Activated T-cell treated with anti-CD3 and anti-CD28 coated beads, Interleukin-2, amount 50 U/mL, for 72 hours (primary cell): ENCODE measurements around the gene VPS26C. TPM values are rescaled to one million over a fixed set of nuclear protein-coding genes. Genes with fewer than 3 reads are reported as not detected.

Experiments
- ATAC-seq, 2 donors: fragments of 150-1000 bp; cut with Tn5 transposase; replicated peaks in 1 of 2; 2 replicates each; pipeline ENCODE4 v1.10.0; 2021; ENCODE audit warnings: moderate library complexity in 2 of 2, mild to moderate bottlenecking in 1 of 2
- DNase-seq, 2 donors: peaks; one replicate each; pipeline ENCODE4 v3.0.0; 2021 to 2022; ENCODE audit warnings: mixed read lengths in 1 of 2
- H3K27ac Mint-ChIP-seq: one replicate; pipeline ENCODE4 v1.8.0; 2022; ENCODE audit warnings: mild to moderate bottlenecking, moderate library complexity, mixed read lengths
- H3K27me3 Mint-ChIP-seq: one replicate; pipeline ENCODE4 v1.8.0; 2022; ENCODE audit warnings: low read depth, mixed read lengths
- H3K36me3 Mint-ChIP-seq, 2 donors: one replicate each; pipeline ENCODE4 v1.8.0; 2022; ENCODE audit warnings: mixed read lengths in 2 of 2, mild to moderate bottlenecking in 1 of 2; ENCODE audit not compliant: insufficient read depth in 2 of 2
- H3K4me1 Mint-ChIP-seq: one replicate; pipeline ENCODE4 v1.8.0; 2022; ENCODE audit warnings: low read depth, mixed read lengths
- H3K4me3 Mint-ChIP-seq, 2 donors: one replicate each; pipeline ENCODE4 v1.8.0; 2022; ENCODE audit warnings: mild to moderate bottlenecking in 2 of 2, mixed read lengths in 2 of 2, moderate library complexity in 2 of 2
- H3K9me3 Mint-ChIP-seq, 2 donors: one replicate each; pipeline ENCODE4 v1.8.0; 2022; ENCODE audit warnings: mixed read lengths in 2 of 2
- total RNA-seq, 2 donors: library from RNA; stranded (reverse); gene quantifications; one replicate each; pipeline ENCODE4 v1.2.3, GENCODE V29; 2022

The VPS26C gene
- total RNA-seq, 2 donors from 2014 or later, result 70.5 to 74.7 TPM

- peak; percentile 85 to 87 for ATAC-seq
- peak overlapping the region; percentile 83 to 91 for H3K4me3 Mint-ChIP-seq
- no peaks in the 10 kb centered on the region for H3K9me3 Mint-ChIP-seq
- H3K36me3 Mint-ChIP-seq, result peaks cover 1 to 8% of the 10 kb centered on the region in 2 donors
- no peaks in the 10 kb centered on the region for H3K27me3 Mint-ChIP-seq
- peak overlapping the region; percentile 61 for H3K27ac Mint-ChIP-seq
- peaks cover 59% of the 10 kb centered on the region for H3K4me1 Mint-ChIP-seq
- peak; percentile 96 to 97 for DNase-seq
These were observed 46.0 kb downstream of the VPS26C start for GRCh38 chr21:37220981-37221664.

DNA sequence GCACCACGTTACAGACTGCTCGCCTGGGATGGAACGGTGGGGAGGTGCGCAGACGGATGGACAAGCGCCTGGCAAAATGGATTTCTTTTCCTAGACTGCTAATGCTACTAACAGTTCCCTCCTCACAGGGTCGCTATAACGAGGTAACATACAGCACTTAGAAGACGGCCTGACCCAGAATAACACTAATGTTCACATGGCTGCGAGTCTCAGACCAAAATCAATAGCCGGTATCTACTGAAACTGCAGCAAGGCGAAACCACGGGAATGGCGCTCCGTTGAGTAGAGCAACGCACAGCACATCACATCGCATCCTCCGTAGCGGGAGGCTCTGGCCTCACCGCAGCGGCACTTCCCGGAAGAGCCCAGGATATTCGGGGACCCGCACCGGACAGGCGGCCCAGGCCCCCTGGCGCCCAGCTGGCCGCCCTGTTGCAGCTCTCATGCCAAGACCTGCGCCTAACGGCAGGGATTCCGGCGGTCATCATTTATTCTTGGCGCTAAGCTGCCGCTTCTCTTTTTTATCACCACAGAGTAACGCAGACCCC lies 46.6 kb downstream of the VPS26C start:
- Mint-ChIP-seq H3K27ac (peak overlapping the region; percentile 61), H3K36me3 (peaks cover 1 to 4% of the 10 kb centered on the region in 2 donors), H3K4me1 (peaks cover 53% of the 10 kb centered on the region), H3K27me3 (no peaks in the 10 kb centered on the region), H3K4me3 (peak overlapping the region; percentile 83 to 91), H3K9me3 (no peaks in the 10 kb centered on the region)
- ATAC-seq (peak; percentile 41 to 57), DNase-seq (peak; percentile 28 to 44)

GRCh38 chr21:37219761-37220432 lies 47.2 kb downstream of the VPS26C start:
- DNase-seq, result no peak
- no peaks in the 10 kb centered on the region for H3K27me3 Mint-ChIP-seq
- H3K4me3 Mint-ChIP-seq, result peak overlapping the region; percentile 83 to 91
- no peaks in the 10 kb centered on the region for H3K9me3 Mint-ChIP-seq
- H3K36me3 Mint-ChIP-seq, result peaks cover 1 to 4% of the 10 kb centered on the region in 2 donors
- H3K27ac Mint-ChIP-seq, result peak overlapping the region; percentile 61
- H3K4me1 Mint-ChIP-seq, result peaks cover 47% of the 10 kb centered on the region
- no peak for ATAC-seq

DNA sequence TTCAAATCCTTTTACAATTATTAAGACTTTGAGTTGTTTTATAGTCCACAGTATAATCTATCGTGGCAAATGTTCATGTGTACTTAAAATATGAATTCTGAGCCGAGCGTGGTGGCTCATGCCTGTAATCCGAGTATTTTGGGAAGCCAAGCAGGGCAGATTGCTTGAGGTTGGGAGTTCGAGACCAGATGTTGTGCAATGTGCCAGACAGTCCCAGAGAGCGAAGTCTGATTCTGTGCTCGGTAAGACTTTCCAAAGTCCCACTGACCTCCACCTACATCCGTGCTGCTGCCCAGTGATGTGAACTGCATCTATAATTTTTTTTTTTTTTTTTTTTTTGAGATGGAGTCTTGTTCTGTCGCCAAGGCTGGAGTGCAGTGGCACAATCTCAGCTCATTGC lies 52.2 kb downstream of the VPS26C start:
- Mint-ChIP-seq H3K27me3 (no peaks in the 10 kb centered on the region), H3K36me3 (peaks cover 0 to 1% of the 10 kb centered on the region in 2 donors), H3K4me3 (no peak overlapping the region), H3K9me3 (peaks cover 2% of the 10 kb centered on the region in 2 donors), H3K27ac (no peak overlapping the region), H3K4me1 (peaks cover 5% of the 10 kb centered on the region)
- DNase-seq, result no peak
- no peak for ATAC-seq

- peaks cover 0 to 1% of the 10 kb centered on the region in 2 donors for H3K36me3 Mint-ChIP-seq
- peaks cover 24% of the 10 kb centered on the region for H3K4me1 Mint-ChIP-seq
- no peak overlapping the region for H3K27ac Mint-ChIP-seq
- H3K4me3 Mint-ChIP-seq, result no peak overlapping the region
- no peaks in the 10 kb centered on the region for H3K27me3 Mint-ChIP-seq
- ATAC-seq (no peak), DNase-seq (no peak)
- H3K9me3 Mint-ChIP-seq, result peaks cover 2 to 3% of the 10 kb centered on the region in 2 donors
These were observed 56.3 kb downstream of the VPS26C start for GRCh38 chr21:37210799-37211198.

GRCh38 chr21:37210130-37210529 lies 57.0 kb downstream of the VPS26C start:
- H3K27me3 Mint-ChIP-seq, result no peaks in the 10 kb centered on the region
- H3K4me1 Mint-ChIP-seq, result peaks cover 24% of the 10 kb centered on the region
- no peak overlapping the region for H3K4me3 Mint-ChIP-seq
- DNase-seq (no peak), ATAC-seq (no peak)
- H3K36me3 Mint-ChIP-seq, result peaks cover 0 to 1% of the 10 kb centered on the region in 2 donors
- no peak overlapping the region for H3K27ac Mint-ChIP-seq
- H3K9me3 Mint-ChIP-seq, result peaks cover 2 to 3% of the 10 kb centered on the region in 2 donors

DNA sequence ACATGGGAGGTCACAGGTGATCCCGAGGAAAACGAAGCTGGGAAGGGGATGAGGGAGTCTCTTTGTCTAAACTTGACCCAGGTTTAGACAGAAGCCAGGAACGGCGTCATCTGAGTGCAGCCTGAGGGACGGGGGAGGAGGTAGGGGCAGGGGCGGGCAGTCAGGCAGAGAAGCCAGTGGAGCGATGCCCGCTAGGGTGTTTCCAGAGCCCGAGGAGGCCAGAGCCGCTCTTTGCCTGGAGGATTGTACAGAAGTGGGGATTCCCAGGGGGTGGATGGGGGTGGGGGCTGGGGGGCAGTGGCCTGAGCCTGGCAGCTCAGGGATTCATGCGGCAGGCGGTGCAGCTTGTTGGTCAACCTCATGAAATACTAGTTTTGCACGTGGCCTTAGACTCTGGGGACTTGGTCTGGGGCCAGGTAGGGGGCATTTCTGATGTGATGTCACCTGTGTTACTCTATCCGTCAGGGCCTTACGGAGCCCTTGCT lies 58.4 kb downstream of the VPS26C start:
- Mint-ChIP-seq H3K9me3 (peaks cover 2 to 3% of the 10 kb centered on the region in 2 donors), H3K4me3 (peak overlapping the region in 1 of 2 donors; percentile 72)

DNA sequence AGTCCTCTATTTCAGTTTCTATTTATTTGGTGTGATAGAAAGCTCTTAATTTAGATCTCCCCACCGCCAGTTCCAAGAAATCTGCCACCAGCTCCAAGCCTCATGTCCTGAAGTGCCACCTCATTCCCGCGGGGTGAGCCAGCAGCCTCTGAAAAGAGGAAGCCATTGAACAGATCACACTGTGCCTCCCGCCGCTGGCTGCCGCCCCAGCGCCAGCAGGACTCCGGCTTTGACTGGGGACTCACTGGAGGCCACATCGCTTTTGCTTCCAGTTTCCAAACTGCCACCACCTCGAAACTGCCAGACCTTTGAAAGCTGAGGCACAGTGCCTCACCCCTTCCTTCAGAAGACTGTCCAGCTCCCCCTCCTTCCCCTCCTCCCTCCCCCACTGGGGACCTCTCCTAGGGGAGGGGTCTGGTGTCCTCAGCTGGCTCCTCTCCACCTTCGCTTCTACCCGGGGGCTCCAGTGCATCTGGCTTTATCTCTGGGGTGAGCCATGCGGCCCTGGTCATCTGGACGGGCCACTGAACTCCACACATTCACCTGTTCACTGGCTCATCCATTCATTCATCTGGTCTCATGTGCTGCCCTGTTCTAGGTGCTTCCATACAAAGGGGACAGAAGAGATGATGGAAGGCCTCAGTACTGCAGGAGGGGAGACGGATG lies 58.9 kb downstream of the VPS26C start:
- ATAC-seq (peak; percentile 74 to 86), DNase-seq (peak; percentile 35 to 42)
- Mint-ChIP-seq H3K27me3 (no peaks in the 10 kb centered on the region), H3K27ac (peak overlapping the region; percentile 69), H3K4me3 (peak overlapping the region; percentile 52 to 72), H3K4me1 (peaks cover 24% of the 10 kb centered on the region), H3K36me3 (peaks cover 0 to 1% of the 10 kb centered on the region in 2 donors), H3K9me3 (peaks cover 2 to 3% of the 10 kb centered on the region in 2 donors)

More for the DNA sequence above, 58.4 kb downstream of the VPS26C start:
- no peak for DNase-seq
- ATAC-seq, result no peak
- no peaks in the 10 kb centered on the region for H3K27me3 Mint-ChIP-seq
- peaks cover 0 to 1% of the 10 kb centered on the region in 2 donors for H3K36me3 Mint-ChIP-seq
- H3K4me1 Mint-ChIP-seq, result peaks cover 24% of the 10 kb centered on the region
- H3K27ac Mint-ChIP-seq, result no peak overlapping the region

- Mint-ChIP-seq H3K27me3 (no peaks in the 10 kb centered on the region), H3K9me3 (peaks cover 2% of the 10 kb centered on the region in 2 donors), H3K4me3 (peak overlapping the region; percentile 52 to 72), H3K36me3 (peaks cover 0 to 1% of the 10 kb centered on the region in 2 donors), H3K27ac (peak overlapping the region; percentile 69), H3K4me1 (peaks cover 24% of the 10 kb centered on the region)
- ATAC-seq (peak; percentile 54 to 62), DNase-seq (peak in 1 of 2 donors; percentile 21)
These were observed 59.6 kb downstream of the VPS26C start for GRCh38 chr21:37207441-37208009.

DNA sequence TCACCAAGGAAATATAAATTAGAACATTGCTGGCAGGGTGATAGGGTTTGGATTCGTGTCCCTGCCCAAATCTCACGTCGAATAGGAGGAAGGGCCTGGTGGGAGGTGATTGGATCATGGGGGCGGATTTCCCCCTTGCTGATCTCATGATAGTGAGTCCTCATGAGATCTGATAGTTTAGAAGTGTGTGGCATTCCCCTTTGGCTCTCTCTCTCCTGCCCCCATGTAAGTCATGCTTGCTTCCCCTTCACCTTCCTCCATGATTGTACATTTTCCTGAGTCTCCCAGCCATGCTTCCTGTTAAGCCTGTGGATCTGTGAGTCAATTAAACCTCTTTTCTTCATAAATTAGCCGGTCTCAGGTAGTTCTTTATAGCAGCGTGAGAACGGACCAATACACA lies 60.6 kb downstream of the VPS26C start:
- ATAC-seq (no peak), DNase-seq (no peak)
- Mint-ChIP-seq H3K27ac (peak overlapping the region; percentile 10), H3K4me3 (no peak overlapping the region), H3K36me3 (peaks cover 0 to 5% of the 10 kb centered on the region in 2 donors), H3K27me3 (no peaks in the 10 kb centered on the region), H3K4me1 (peaks cover 24% of the 10 kb centered on the region), H3K9me3 (peaks cover 0 to 2% of the 10 kb centered on the region in 2 donors)

- Mint-ChIP-seq H3K4me3 (no peak overlapping the region), H3K27me3 (no peaks in the 10 kb centered on the region), H3K36me3 (peaks cover 0 to 6% of the 10 kb centered on the region in 2 donors), H3K27ac (no peak overlapping the region), H3K4me1 (peaks cover 24% of the 10 kb centered on the region), H3K9me3 (peaks cover 0 to 2% of the 10 kb centered on the region in 2 donors)
- no peak for ATAC-seq
- no peak for DNase-seq
These were observed 62.6 kb downstream of the VPS26C start for GRCh38 chr21:37204580-37204979.

- DNase-seq, result no peak
- no peak for ATAC-seq
- H3K27me3 Mint-ChIP-seq, result no peaks in the 10 kb centered on the region
- peaks cover 0 to 6% of the 10 kb centered on the region in 2 donors for H3K36me3 Mint-ChIP-seq
- H3K9me3 Mint-ChIP-seq, result no peaks in the 10 kb centered on the region
- no peak overlapping the region for H3K27ac Mint-ChIP-seq
- H3K4me3 Mint-ChIP-seq, result no peak overlapping the region
- H3K4me1 Mint-ChIP-seq, result peaks cover 12% of the 10 kb centered on the region
These were observed 64.7 kb downstream of the VPS26C start for GRCh38 chr21:37202221-37203110.
